HCT116 (cell line): ENCODE results near the gene GOLGA1. TPM values are rescaled to one million over a fixed set of nuclear protein-coding genes. Genes with fewer than 3 reads are reported as not detected.

ENCODE experiments used
- ATAC-seq: fragments of 200-7000 bp; cut with Tn5 transposase; 2 replicates; pipeline ENCODE4 v1.9.1; 2020; ENCODE audit warnings: mild to moderate bottlenecking, moderate library complexity
- BruUV-seq: library from RNA; stranded (reverse); fragments of 400-500 nt; replicated peaks from 2 replicates; lab custom pipeline; 2021; lab: Mats Ljungman, UMichigan
- CTCF ChIA-PET: fragments of 300-600 bp; sonication (Branson Sonifier 250); formaldehyde crosslinking; loops from one replicate; lab custom pipeline; 2021; ENCODE audit warnings: antibody characterized with exemption; lab: Charles Lee
- POLR2A ChIA-PET: fragments of 300-600, 350-600 bp; sonication (Branson Sonifier 250); formaldehyde crosslinking; loops from one replicate; lab custom pipeline; 2021; ENCODE audit warnings: antibody characterized with exemption; lab: Charles Lee
- RAD21 ChIA-PET, 2 experiments: fragments of 300-600 bp; sonication (Branson Sonifier 250); formaldehyde crosslinking; loops; one replicate each; lab custom pipeline; 2023; ENCODE audit warnings: low total read pairs in 2 of 2; ENCODE audit not compliant: uncharacterized antibody in 2 of 2, unreplicated experiment in 2 of 2, low non-redundant PET in 1 of 2; lab: Charles Lee
- DNase-seq: peaks from one replicate; pipeline ENCODE4 v3.0.0-alpha.2; 2010; ENCODE audit warnings: low read depth, low spot score
- H2AFZ ChIP-seq: fragments of 200-600 bp; shearing (Covaris generic), sonication (generic); 2 replicates; pipeline ENCODE4 v1.6.1; 2017; ENCODE audit warnings: low read depth, mixed run types, mixed read lengths, antibody characterized with exemption, low read length; ENCODE audit not compliant: poor library complexity, severe bottlenecking
- H3K27ac ChIP-seq: 2 replicates; pipeline ENCODE4 v1.5.1; 2012; ENCODE audit warnings: low read depth, low read length
- H3K27me3 ChIP-seq: fragments of 200-600 bp; sonication (generic); 2 replicates; pipeline ENCODE4 v1.6.1; 2016; ENCODE audit warnings: mixed run types, low read length, mixed read lengths; ENCODE audit not compliant: insufficient read depth
- H3K36me3 ChIP-seq, 2 experiments: fragments of 200-500 bp in 1 of 2; fragments of 200-600 bp in 1 of 2; sonication (Bioruptor generic) in 1 of 2; sonication (generic) in 1 of 2; 2 replicates each; pipeline versions ENCODE4 v1.5.1 to v1.6.1; 2014 to 2016; ENCODE audit warnings: low read length in 2 of 2, inconsistent platforms in 1 of 2, mixed read lengths in 1 of 2, mixed run types in 1 of 2; ENCODE audit not compliant: insufficient read depth in 2 of 2, control insufficient read depth in 1 of 2
- H3K4me1 ChIP-seq, 2 experiments: fragments of 200-600 bp in 1 of 2; sonication (generic) in 1 of 2; 2 replicates each; pipeline versions ENCODE4 v1.5.1 to v1.6.1; 2012 to 2017; ENCODE audit warnings: low read length in 2 of 2, inconsistent platforms in 1 of 2, mild to moderate bottlenecking in 1 of 2, mixed read lengths in 1 of 2, mixed run types in 1 of 2, moderate library complexity in 1 of 2; ENCODE audit not compliant: insufficient read depth in 2 of 2, control insufficient read depth in 1 of 2
- H3K4me2 ChIP-seq: fragments of 200-600 bp; sonication (generic); 2 replicates; pipeline ENCODE4 v1.6.1; 2017; ENCODE audit warnings: mixed run types, low read length, mixed read lengths
- H3K4me3 ChIP-seq, 2 experiments: fragments of 200-600 bp in 1 of 2; sonication (generic) in 1 of 2; replicated peaks in 1 of 2; 2 replicates each; pipeline ENCODE4 v1.5.1; 2011 to 2016; ENCODE audit warnings: low read length in 2 of 2, control low read depth in 1 of 2, low read depth in 1 of 2, mild to moderate bottlenecking in 1 of 2, mixed read lengths in 1 of 2, mixed run types in 1 of 2
- H3K79me2 ChIP-seq: fragments of 200-600 bp; sonication (generic); 2 replicates; pipeline ENCODE4 v1.6.1; 2017; ENCODE audit warnings: mild to moderate bottlenecking, mixed run types, low read length, moderate library complexity, mixed read lengths; ENCODE audit not compliant: insufficient read depth
- H3K9ac ChIP-seq: fragments of 200-600 bp; sonication (generic); 2 replicates; pipeline ENCODE4 v1.6.1; 2016; ENCODE audit warnings: low read length, mixed read lengths
- H3K9me2 ChIP-seq: fragments of 200-600 bp; sonication (generic), shearing (Covaris generic); 2 replicates; pipeline ENCODE4 v1.6.1; 2017; ENCODE audit warnings: mixed run types, mild to moderate bottlenecking, moderate library complexity; ENCODE audit not compliant: insufficient read depth
- H3K9me3 ChIP-seq, 2 experiments: fragments of 200-500 bp in 1 of 2; fragments of 200-600 bp in 1 of 2; sonication (Bioruptor generic) in 1 of 2; sonication (generic) in 1 of 2; 2 replicates each; pipeline ENCODE4 v1.6.1; 2014 to 2017; ENCODE audit warnings: low read length in 2 of 2, mixed read lengths in 2 of 2, inconsistent platforms in 1 of 2, low read depth in 1 of 2, mild to moderate bottlenecking in 1 of 2, mixed run types in 1 of 2, moderate library complexity in 1 of 2; ENCODE audit not compliant: control insufficient read depth in 1 of 2, insufficient read depth in 1 of 2
- H4K20me1 ChIP-seq: fragments of 200-600 bp; sonication (generic), shearing (Covaris generic); 2 replicates; pipeline ENCODE4 v1.6.1; 2017; ENCODE audit warnings: mixed run types, mild to moderate bottlenecking, moderate library complexity; ENCODE audit not compliant: insufficient read depth
- ATF3 ChIP-seq: IDR thresholded peaks from 2 replicates; pipeline ENCODE4 v1.6.1; 2012
- CBX3 ChIP-seq: IDR thresholded peaks from 2 replicates; pipeline ENCODE4 v1.6.1; 2012; ENCODE audit warnings: low read depth
- EGR1 ChIP-seq: IDR thresholded peaks from 2 replicates; pipeline ENCODE4 v1.6.1; 2012; ENCODE audit warnings: low read depth
- EZH2phosphoT487 ChIP-seq: fragments of 200-600 bp; IDR thresholded peaks from 2 replicates; pipeline ENCODE4 v1.6.1; 2018; ENCODE audit warnings: antibody characterized with exemption, borderline replicate concordance
- FOSL1 ChIP-seq: IDR thresholded peaks from 2 replicates; pipeline ENCODE4 v1.6.1; 2012; ENCODE audit warnings: low read depth
- JUND ChIP-seq: IDR thresholded peaks from 2 replicates; pipeline ENCODE4 v1.6.1; 2012
- POLR2AphosphoS5 ChIP-seq: IDR thresholded peaks from 2 replicates; pipeline ENCODE4 v1.6.1; 2011; ENCODE audit warnings: mild to moderate bottlenecking, low read depth, low read length, moderate library complexity
- REST ChIP-seq: IDR thresholded peaks from 2 replicates; pipeline ENCODE4 v1.6.1; 2012; ENCODE audit warnings: low read depth
- SIN3A ChIP-seq: IDR thresholded peaks from 2 replicates; pipeline ENCODE4 v1.6.1; 2012; ENCODE audit warnings: low read depth
- SRF ChIP-seq: IDR thresholded peaks from 2 replicates; pipeline ENCODE4 v1.6.1; 2012; ENCODE audit warnings: low read depth
- TCF7L2 ChIP-seq: IDR thresholded peaks from 2 replicates; pipeline ENCODE4 v1.7.0; 2011; ENCODE audit warnings: borderline replicate concordance, inconsistent platforms; ENCODE audit not compliant: insufficient read depth, insufficient read length; ENCODE audit errors: extremely low read depth
- ZBTB33 ChIP-seq: IDR thresholded peaks from 2 replicates; pipeline ENCODE4 v1.6.1; 2011; ENCODE audit warnings: mild to moderate bottlenecking, low read length, moderate library complexity; ENCODE audit not compliant: insufficient replicate concordance; ENCODE audit errors: extremely low read depth
- intact Hi-C: fragments of 100-400 bp; cut with micrococcal nuclease; formaldehyde crosslinking; loops from 2 replicates; pipeline ENCODE4 v1.10.0; 2022
- total RNA-seq: library from RNA; stranded (reverse); gene quantifications from one replicate; pipeline ENCODE4 v1.2.1, GENCODE V29; 2021; ENCODE audit not compliant: unreplicated experiment

The GOLGA1 gene
- total RNA-seq, 1 experiment from 2014 or later, result 13.1 TPM

- H3K4me2 ChIP-seq, result no peak overlapping the region
- no peak overlapping the region for H3K4me3 ChIP-seq
- no peaks in the 10 kb centered on the region for H3K9me3 ChIP-seq
- RAD21 ChIA-PET, result no interaction called here
- H3K27me3 ChIP-seq, result no peaks in the 10 kb centered on the region
- peaks cover 78% of the 10 kb centered on the region for H3K79me2 ChIP-seq
- H3K9ac ChIP-seq, result no peak overlapping the region
- CTCF ChIA-PET, result no interaction called here
- H3K36me3 ChIP-seq, result peaks cover 25 to 60% of the 10 kb centered on the region in 2 experiments; a peak in 3 of 4 replicates
- H4K20me1 ChIP-seq, result peaks cover 29% of the 10 kb centered on the region
- intact Hi-C loops, result no loop called here
- H3K4me1 ChIP-seq, result peaks cover 12 to 35% of the 10 kb centered on the region in 2 experiments
- ATAC-seq, result no peak
- H3K27ac ChIP-seq, result no peak overlapping the region
- no peak for DNase-seq
- BruUV-seq, result no TSS peak
- POLR2A ChIA-PET, result no interaction called here
- H2AFZ ChIP-seq, result no peak overlapping the region
- TF ChIP-seq JUND (no peak), POLR2AphosphoS5 (no peak), EZH2phosphoT487 (no peak), FOSL1 (no peak), SRF (no peak), EGR1 (no peak), REST (no peak), ZBTB33 (no peak), ATF3 (no peak), SIN3A (no peak), TCF7L2 (no peak), CBX3 (no peak)
- no peaks in the 10 kb centered on the region for H3K9me2 ChIP-seq
Measured at GRCh38 chr9:124873664-124874063, 67.2 kb downstream of the GOLGA1 start.
